HG03097 (cell line): Measurements from ENCODE around the gene CTNNA3.
"Not testable (repeated sequence)": the region's sequence is repeated elsewhere in the genome, so short reads cannot be mapped to it uniquely, and the experiment has no call there.

Experiments used
- ATAC-seq: cut with Tn5 transposase; IDR thresholded peaks from one replicate; pipeline ENCODE4 v1.9.1; 2021; ENCODE audit not compliant: unreplicated experiment, low FRiP score

Gene CTNNA3

DNA sequence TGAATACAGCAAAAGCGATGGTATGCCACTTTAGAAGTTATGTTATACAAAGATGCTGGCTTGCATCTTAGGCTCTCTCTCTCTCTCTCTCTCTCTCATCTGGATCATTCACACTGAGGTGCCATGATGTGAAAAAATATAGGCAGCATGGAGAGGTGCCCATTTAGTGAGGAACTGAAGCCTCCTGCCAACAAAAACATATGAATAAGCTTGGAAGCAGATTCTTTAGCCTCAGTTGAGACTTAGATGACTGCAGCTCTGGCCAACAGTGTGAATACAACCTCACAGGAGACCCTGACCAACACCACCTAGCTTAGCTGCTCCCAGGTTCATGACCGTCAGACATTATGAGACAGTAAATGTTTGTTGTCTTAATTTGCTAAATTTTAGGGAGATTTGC lies 1330.3 kb downstream of the CTNNA3 start:
- no peak for ATAC-seq

- ATAC-seq = no peak
Observed at GRCh38 chr10:66362522-66362921, 1333.5 kb downstream of the CTNNA3 start.

GRCh38 chr10:66353822-66354221 lies 1342.2 kb downstream of the CTNNA3 start:
- ATAC-seq = not testable (repeated sequence)

GRCh38 chr10:66353422-66353821 lies 1342.6 kb downstream of the CTNNA3 start:
- ATAC-seq = no peak

GRCh38 chr10:66350622-66351399 lies 1345.2 kb downstream of the CTNNA3 start:
- no peak for ATAC-seq

DNA sequence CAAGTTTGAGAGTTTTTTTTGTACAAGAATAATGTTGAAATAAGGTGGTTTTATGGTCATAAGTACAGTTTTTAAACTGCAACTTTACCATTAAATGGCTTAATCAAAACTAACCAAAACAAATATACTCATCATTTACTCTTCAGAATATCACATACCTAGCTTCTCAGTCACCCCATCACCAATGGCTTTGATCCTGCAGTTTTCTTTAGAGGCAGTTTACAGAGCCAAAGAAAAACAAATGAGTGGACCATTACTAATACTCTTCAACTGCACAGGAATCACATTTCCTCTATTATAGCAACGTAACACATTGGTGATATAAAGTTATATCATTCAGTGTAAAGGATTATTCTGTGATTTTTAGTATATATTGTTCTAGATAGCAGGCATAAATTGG lies 1346.3 kb downstream of the CTNNA3 start:
- ATAC-seq = no peak

- no peak for ATAC-seq
Observed at GRCh38 chr10:66349076-66349475, 1346.9 kb downstream of the CTNNA3 start.

- ATAC-seq = no peak
Observed at GRCh38 chr10:66337211-66337610, 1358.8 kb downstream of the CTNNA3 start.

DNA sequence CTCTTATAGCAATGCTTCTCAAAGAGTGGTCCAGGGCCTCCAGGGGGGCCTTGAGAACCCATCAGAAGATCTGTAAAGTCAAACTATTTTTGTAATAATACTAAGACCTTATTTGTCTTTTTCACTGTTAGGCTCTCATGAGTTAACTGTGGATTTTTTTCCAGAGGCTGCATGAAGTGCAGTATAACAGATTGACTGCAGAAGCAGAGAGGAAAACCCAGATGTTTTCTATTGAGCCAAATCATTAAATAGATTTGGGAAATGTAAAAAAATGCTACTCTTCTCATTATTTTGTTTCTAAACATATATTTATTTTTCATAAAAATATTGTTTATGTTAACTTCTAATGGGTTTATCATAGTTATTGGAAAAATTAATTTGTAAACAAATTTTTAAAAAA lies 1359.2 kb downstream of the CTNNA3 start:
- ATAC-seq = no peak

DNA sequence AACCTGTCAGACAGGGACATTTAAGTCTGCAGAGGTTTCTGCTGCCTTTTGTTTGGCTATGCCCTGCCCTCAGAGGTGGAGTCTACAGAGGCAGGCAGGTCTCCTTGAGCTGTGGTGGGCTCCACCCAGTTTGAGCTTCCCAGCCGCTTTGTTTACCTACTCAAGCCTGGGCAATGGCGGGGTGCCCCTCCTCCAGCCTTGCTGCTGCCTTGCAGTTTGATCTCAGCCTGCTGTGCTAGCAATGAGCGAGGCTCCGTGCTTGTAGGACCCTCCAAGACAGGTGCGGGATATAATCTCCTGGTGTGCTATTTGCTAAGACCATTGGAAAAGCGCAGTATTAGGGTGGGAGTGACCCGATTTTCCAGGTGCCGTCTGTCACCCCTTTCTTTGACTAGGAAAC lies 1360.2 kb downstream of the CTNNA3 start:
- not testable (repeated sequence) for ATAC-seq

- ATAC-seq = no peak
Observed at GRCh38 chr10:66329147-66329546, 1366.8 kb downstream of the CTNNA3 start.

- ATAC-seq = no peak
Observed at GRCh38 chr10:66326876-66327275, 1369.1 kb downstream of the CTNNA3 start.

GRCh38 chr10:66322777-66323176 lies 1373.2 kb downstream of the CTNNA3 start:
- ATAC-seq = no peak

GRCh38 chr10:66321723-66322665 lies 1374.0 kb downstream of the CTNNA3 start:
- no peak for ATAC-seq

- no peak for ATAC-seq
Observed at GRCh38 chr10:66318761-66319160, 1377.2 kb downstream of the CTNNA3 start.

GRCh38 chr10:66307826-66308225 lies 1388.2 kb downstream of the CTNNA3 start:
- ATAC-seq = no peak

DNA sequence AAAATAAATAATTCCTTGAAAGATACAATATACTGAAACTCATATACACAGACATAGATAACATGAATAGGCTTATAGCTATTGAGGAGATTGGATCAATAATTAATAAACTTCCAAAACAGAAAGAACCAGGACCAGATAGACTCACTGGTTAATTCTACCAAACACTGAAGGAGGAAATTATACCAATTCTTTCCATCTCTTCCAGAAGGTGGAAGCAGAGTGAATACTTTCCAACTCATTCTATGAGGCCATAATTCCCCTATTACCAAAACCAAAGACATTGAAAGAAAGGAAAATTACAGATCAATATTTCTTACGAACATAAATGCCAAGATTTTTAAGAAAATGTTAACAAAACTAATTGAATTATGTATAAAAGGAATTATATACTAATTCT lies 1394.9 kb downstream of the CTNNA3 start:
- ATAC-seq = no peak

- no peak for ATAC-seq
Observed at GRCh38 chr10:66295602-66296001, 1400.4 kb downstream of the CTNNA3 start.

DNA sequence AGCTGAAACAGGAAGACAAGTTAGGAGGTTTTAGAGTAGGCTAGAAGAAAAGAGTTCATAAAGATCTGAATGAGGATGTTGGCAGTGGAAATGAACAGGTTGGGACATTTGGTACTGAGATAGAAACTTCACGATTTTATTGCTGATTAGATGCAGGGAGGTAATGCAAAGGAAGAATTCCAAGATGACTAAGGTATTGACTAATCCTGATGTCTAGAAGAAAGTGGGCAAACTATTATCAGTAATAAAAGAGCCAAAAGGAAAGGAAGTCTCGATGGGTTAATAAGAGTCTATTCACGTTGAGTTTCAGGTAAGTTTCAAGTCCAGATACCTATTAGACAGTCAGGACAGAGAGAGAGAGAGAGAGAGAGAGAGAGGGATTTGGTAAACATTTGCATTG lies 1401.5 kb downstream of the CTNNA3 start:
- ATAC-seq = no peak

- no peak for ATAC-seq
Observed at GRCh38 chr10:66292922-66293321, 1403.1 kb downstream of the CTNNA3 start.

GRCh38 chr10:66292456-66292855 lies 1403.5 kb downstream of the CTNNA3 start:
- no peak for ATAC-seq

- ATAC-seq = no peak
Observed at GRCh38 chr10:66291133-66291532, 1404.9 kb downstream of the CTNNA3 start.
